Vagina (tissue), 2 donors: ENCODE data around the gene RASSF1. TPM values are rescaled to one million over a fixed set of nuclear protein-coding genes. Genes with fewer than 3 reads are reported as not detected.

Source experiments
- DNase-seq, 2 donors: peaks; one replicate each; pipeline ENCODE4 v3.0.0-alpha.2; 2017; ENCODE audit errors: extremely low spot score in 2 of 2
- H3K27ac ChIP-seq: fragments of 200-600 bp; sonication (generic); one replicate; pipeline ENCODE4 v1.5.1; 2019
- H3K27me3 ChIP-seq: fragments of 200-600 bp; sonication (generic); one replicate; pipeline ENCODE4 v1.5.1; 2019
- H3K36me3 ChIP-seq, 2 donors: fragments of 200-600 bp; sonication (generic); one replicate each; pipeline ENCODE4 v1.5.1; 2017 to 2019
- H3K4me1 ChIP-seq: fragments of 200-600 bp; sonication (generic); one replicate; pipeline ENCODE4 v1.5.1; 2019
- H3K4me3 ChIP-seq, 2 donors: fragments of 200-600 bp; sonication (generic); 1 replicate in 1 of 2; 2 replicates in 1 of 2; pipeline ENCODE4 v1.5.1; 2016 to 2019
- H3K9me3 ChIP-seq: fragments of 200-600 bp; sonication (generic); one replicate; pipeline ENCODE4 v1.5.1; 2019
- CTCF ChIP-seq, 3 experiments: fragments of 450-650 bp in 2 of 3; fragments of 200-600 bp in 1 of 3; sonication (generic) in 1 of 3; IDR thresholded peaks; one replicate each; pipeline ENCODE4 v1.5.1; 2017 to 2019; ENCODE audit warnings: antibody characterized with exemption in 3 of 3, mild to moderate bottlenecking in 2 of 3, moderate library complexity in 2 of 3
- POLR2A ChIP-seq, 2 donors: fragments of 450-650 bp; IDR thresholded peaks; one replicate each; pipeline ENCODE4 v1.6.1; 2017; ENCODE audit warnings: antibody characterized with exemption in 2 of 2, mild to moderate bottlenecking in 2 of 2, moderate library complexity in 2 of 2
- POLR2AphosphoS5 ChIP-seq, 2 donors: sonication (generic); formaldehyde crosslinking; IDR thresholded peaks; one replicate each; pipeline ENCODE4 v1.9.0; 2017; ENCODE audit warnings: antibody characterized with exemption in 2 of 2, mild to moderate bottlenecking in 2 of 2, low read depth in 1 of 2; ENCODE audit not compliant: insufficient read depth in 1 of 2
- intact Hi-C: fragments of 100-400 bp; cut with DNase I; formaldehyde crosslinking; loops from one replicate; pipeline ENCODE4 v1.15.1; 2023
- total RNA-seq: library from RNA; depleted of rRNA; stranded (reverse); fragments of >200 nt; gene quantifications from one replicate; pipeline ENCODE4 v1.2.3, GENCODE V29; 2016

RASSF1 gene
- total RNA-seq, 1 donor from 2014 or later, result 69.0 TPM

GRCh38 chr3:50304601-50305000, 36.0 kb downstream of the RASSF1 start:
- TF ChIP-seq POLR2A (IDR thresholded peaks at IDR 0.05) (no peak), POLR2AphosphoS5 (IDR thresholded peaks at IDR 0.05; ENCODE audit: insufficient read depth in 1 of 2, low read depth in 1 of 2) (no peak), CTCF (IDR thresholded peaks at IDR 0.05) (no peak)

GRCh38 chr3:50303013-50303815, 37.4 kb downstream of the RASSF1 start, which contains the start of gene HYAL1:
HYAL1 (minus strand) TSS chr3:50303574; CDS start chr3:50302956, 618 bp downstream.
- peaks cover 46% of the 10 kb centered on the region for H3K4me1 ChIP-seq
- DNase-seq, result peak in 1 of 2 donors; percentile 89
- peak; percentile 47 to 75 for TF ChIP-seq POLR2AphosphoS5 (IDR thresholded peaks at IDR 0.05; ENCODE audit: insufficient read depth in 1 of 2, low read depth in 1 of 2)
- no peak for TF ChIP-seq POLR2A (IDR thresholded peaks at IDR 0.05)

More at GRCh38 chr3:50304601-50305000, 36.0 kb downstream of the RASSF1 start:
- peak in 1 of 2 donors; percentile 82 for DNase-seq
- H3K27me3 ChIP-seq, result no peaks in the 10 kb centered on the region
- no peaks in the 10 kb centered on the region for H3K9me3 ChIP-seq
- no peak overlapping the region for H3K27ac ChIP-seq
- peaks cover 40% of the 10 kb centered on the region for H3K4me1 ChIP-seq
- intact Hi-C loops, result no loop called here
- H3K4me3 ChIP-seq, result no peak overlapping the region
- H3K36me3 ChIP-seq, result no peaks in the 10 kb centered on the region

GRCh38 chr3:50302095-50303012, 38.3 kb downstream of the RASSF1 start:
- no peaks in the 10 kb centered on the region for H3K27me3 ChIP-seq
- peaks cover 54% of the 10 kb centered on the region for H3K4me1 ChIP-seq
- intact Hi-C loops, result no loop called here
- peaks cover 0 to under 1% of the 10 kb centered on the region in 2 donors for H3K36me3 ChIP-seq
- TF ChIP-seq POLR2AphosphoS5 (IDR thresholded peaks at IDR 0.05; ENCODE audit: insufficient read depth in 1 of 2, low read depth in 1 of 2) (no peak), POLR2A (IDR thresholded peaks at IDR 0.05) (no peak), CTCF (IDR thresholded peaks at IDR 0.05) (no peak)
- peak in 1 of 2 donors; percentile 88 for DNase-seq
- no peaks in the 10 kb centered on the region for H3K9me3 ChIP-seq
- peak overlapping the region; percentile 91 for H3K27ac ChIP-seq
- peak overlapping the region; percentile 6 to 25 for H3K4me3 ChIP-seq

More at GRCh38 chr3:50303013-50303815, 37.4 kb downstream of the RASSF1 start, which contains the start of gene HYAL1:
- H3K9me3 ChIP-seq, result no peaks in the 10 kb centered on the region
- intact Hi-C loops, result no loop called here
- peak within 1 kb of the TSS; percentile 6 to 25 for H3K4me3 ChIP-seq
- peak within 1 kb of the TSS; percentile 91 for H3K27ac ChIP-seq
- H3K36me3 ChIP-seq, result no peaks in the 10 kb centered on the region
- no peaks in the 10 kb centered on the region for H3K27me3 ChIP-seq

GRCh38 chr3:50300681-50301254, 39.9 kb downstream of the RASSF1 start:
- H3K36me3 ChIP-seq, result peaks cover 0 to 5% of the 10 kb centered on the region in 2 donors
- H3K4me3 ChIP-seq, result peak overlapping the region in 1 of 2 donors; percentile 47
- intact Hi-C loops, result no loop called here
- H3K9me3 ChIP-seq, result no peaks in the 10 kb centered on the region
- peak in 1 of 2 donors; percentile 92 for DNase-seq
- peaks cover 55% of the 10 kb centered on the region for H3K4me1 ChIP-seq
- no peaks in the 10 kb centered on the region for H3K27me3 ChIP-seq
- peak overlapping the region; percentile 91 for H3K27ac ChIP-seq
- TF ChIP-seq POLR2A (IDR thresholded peaks at IDR 0.05), result no peak
- no peak for TF ChIP-seq CTCF (IDR thresholded peaks at IDR 0.05)
- TF ChIP-seq POLR2AphosphoS5 (IDR thresholded peaks at IDR 0.05; ENCODE audit: insufficient read depth in 1 of 2, low read depth in 1 of 2), result no peak
